IMR-90 (cell line): ENCODE measurements around the gene FARS2. TPM values are rescaled to one million over a fixed set of nuclear protein-coding genes. Genes with fewer than 3 reads are reported as not detected.

Experiments
- ATAC-seq: fragments of 200-7000 bp; cut with Tn5 transposase; 2 replicates; pipeline ENCODE4 v1.9.1; 2020; ENCODE audit warnings: low read depth, mild to moderate bottlenecking, moderate library complexity
- BruUV-seq: library from RNA; stranded (reverse); fragments of 400-500 nt; replicated peaks from 2 replicates; lab custom pipeline; 2021; lab: Mats Ljungman, UMichigan
- CTCF ChIA-PET: fragments of 300-600 bp; formaldehyde crosslinking; extraction: SDS; loops from one replicate; lab custom pipeline; 2021; ENCODE audit warnings: antibody characterized with exemption; lab: Yijun Ruan, JAX
- POLR2A ChIA-PET: fragments of 300-600 bp; sonication (Branson Sonifier 250); formaldehyde crosslinking; loops from one replicate; lab custom pipeline; 2022; ENCODE audit warnings: antibody characterized with exemption; ENCODE audit not compliant: unreplicated experiment; lab: Charles Lee
- DNase-seq: peaks from one replicate; pipeline ENCODE4 v3.0.0; 2013
- H2AFZ ChIP-seq: replicated peaks from 2 replicates; pipeline ENCODE3; 2013; ENCODE audit warnings: low read length, mild to moderate bottlenecking; ENCODE audit not compliant: poor library complexity
- H2AK5ac ChIP-seq: 2 replicates; pipeline ENCODE4 v1.6.1; 2013; ENCODE audit warnings: low read depth, low read length, inconsistent platforms
- H2AK9ac ChIP-seq: replicated peaks from 2 replicates; pipeline ENCODE3; 2013; ENCODE audit warnings: mild to moderate bottlenecking, low read depth, low read length, moderate library complexity; ENCODE audit not compliant: poor library complexity
- H2BK120ac ChIP-seq: 2 replicates; pipeline ENCODE4 v1.6.1; 2013; ENCODE audit warnings: low read depth, low read length, inconsistent platforms
- H2BK15ac ChIP-seq: 3 replicates; pipeline ENCODE4 v1.6.1; 2013; ENCODE audit warnings: low read depth, low read length, inconsistent platforms
- H2BK20ac ChIP-seq: 2 replicates; pipeline ENCODE4 v1.6.1; 2013; ENCODE audit warnings: low read depth, mild to moderate bottlenecking, inconsistent platforms, low read length, moderate library complexity
- H2BK5ac ChIP-seq: 2 replicates; pipeline ENCODE4 v1.6.1; 2013; ENCODE audit warnings: mild to moderate bottlenecking, low read depth, low read length, inconsistent platforms; ENCODE audit not compliant: poor library complexity, severe bottlenecking
- H3K14ac ChIP-seq: replicated peaks from 2 replicates; pipeline ENCODE4 v1.6.1; 2013; ENCODE audit warnings: low read depth, low read length, inconsistent platforms
- H3K18ac ChIP-seq: 2 replicates; pipeline ENCODE4 v1.6.1; 2013; ENCODE audit warnings: low read depth, low read length, control low read depth
- H3K23ac ChIP-seq: 2 replicates; pipeline ENCODE4 v1.6.1; 2013; ENCODE audit warnings: low read depth, low read length, inconsistent platforms
- H3K27ac ChIP-seq: 2 replicates; pipeline ENCODE4 v1.5.1; 2013; ENCODE audit warnings: mild to moderate bottlenecking, control low read depth, low read length; ENCODE audit not compliant: insufficient read depth
- H3K27me3 ChIP-seq: 2 replicates; pipeline ENCODE4 v1.6.1; 2013; ENCODE audit warnings: low read length; ENCODE audit not compliant: control insufficient read depth, insufficient read depth
- H3K36me3 ChIP-seq: 2 replicates; pipeline ENCODE4 v1.6.1; 2013; ENCODE audit warnings: low read length, mixed read lengths; ENCODE audit not compliant: control insufficient read depth, insufficient read depth
- H3K4ac ChIP-seq: 2 replicates; pipeline ENCODE4 v1.6.1; 2013; ENCODE audit warnings: low read depth, low read length, inconsistent platforms
- H3K4me1 ChIP-seq: 2 replicates; pipeline ENCODE4 v1.6.1; 2013; ENCODE audit warnings: low read length, mixed read lengths; ENCODE audit not compliant: control insufficient read depth, insufficient read depth
- H3K4me2 ChIP-seq: 2 replicates; pipeline ENCODE4 v1.6.1; 2013; ENCODE audit warnings: low read depth, mild to moderate bottlenecking, control low read depth, low read length, moderate library complexity
- H3K4me3 ChIP-seq: 2 replicates; pipeline ENCODE4 v1.5.1; 2013; ENCODE audit warnings: low read depth, mild to moderate bottlenecking, control low read depth, low read length, moderate library complexity; ENCODE audit not compliant: insufficient read depth
- H3K56ac ChIP-seq: 2 replicates; pipeline ENCODE4 v1.6.1; 2013; ENCODE audit warnings: low read length, inconsistent platforms; ENCODE audit not compliant: insufficient read depth; ENCODE audit errors: extremely low read depth
- H3K79me1 ChIP-seq, 2 experiments: 2 replicates each; pipeline ENCODE4 v1.6.1; 2013; ENCODE audit warnings: low read length in 2 of 2, inconsistent platforms in 1 of 2, low read depth in 1 of 2
- H3K9ac ChIP-seq: 2 replicates; pipeline ENCODE4 v1.6.1; 2013; ENCODE audit warnings: low read depth, low read length, control low read depth
- H3K9me1 ChIP-seq: 2 replicates; pipeline ENCODE4 v1.6.1; 2013; ENCODE audit warnings: low read length, inconsistent platforms; ENCODE audit not compliant: insufficient read depth
- H3K9me3 ChIP-seq: 2 replicates; pipeline ENCODE4 v1.6.1; 2013; ENCODE audit warnings: low read length; ENCODE audit not compliant: control insufficient read depth, insufficient read depth
- H4K20me1 ChIP-seq: 2 replicates; pipeline ENCODE4 v1.6.1; 2013; ENCODE audit warnings: low read length, inconsistent platforms; ENCODE audit not compliant: insufficient read depth
- H4K5ac ChIP-seq: 2 replicates; pipeline ENCODE4 v1.6.1; 2013; ENCODE audit warnings: mild to moderate bottlenecking, low read depth, low read length, control low read depth
- H4K8ac ChIP-seq, 2 experiments: 2 replicates each; pipeline ENCODE4 v1.6.1; 2013; ENCODE audit warnings: low read depth in 2 of 2, low read length in 2 of 2, control low read depth in 1 of 2, inconsistent platforms in 1 of 2
- H4K91ac ChIP-seq: 2 replicates; pipeline ENCODE4 v1.6.1; 2013; ENCODE audit warnings: low read depth, low read length, inconsistent platforms; ENCODE audit not compliant: insufficient read depth
- BHLHE40 ChIP-seq: fragments of 150-350 bp; IDR thresholded peaks from 2 replicates; pipeline ENCODE4 v1.6.1; 2016; ENCODE audit warnings: mild to moderate bottlenecking, low read depth, low read length
- FOS ChIP-seq: fragments of 150-350 bp; IDR thresholded peaks from 2 replicates; pipeline ENCODE4 v1.6.1; 2016; ENCODE audit warnings: low read depth, low read length
- MXI1 ChIP-seq: IDR thresholded peaks from 2 replicates; pipeline ENCODE4 v1.6.1; 2012; ENCODE audit warnings: low read depth, mild to moderate bottlenecking, low read length, moderate library complexity, borderline replicate concordance
- POLR2A ChIP-seq: IDR thresholded peaks from 2 replicates; pipeline ENCODE4 v1.6.1; 2012; ENCODE audit warnings: mild to moderate bottlenecking, low read depth, low read length
- RAD21 ChIP-seq: IDR thresholded peaks from 2 replicates; pipeline ENCODE4 v1.6.1; 2012; ENCODE audit warnings: low read length, improper control_type of control experiment
- RCOR1 ChIP-seq: IDR thresholded peaks from 2 replicates; pipeline ENCODE4 v1.6.1; 2012; ENCODE audit warnings: mild to moderate bottlenecking, low read length, improper control_type of control experiment; ENCODE audit not compliant: insufficient replicate concordance
- RFX5 ChIP-seq: IDR thresholded peaks from 2 replicates; pipeline ENCODE4 v1.8.0; 2012; ENCODE audit warnings: low read depth, mild to moderate bottlenecking, low read length, moderate library complexity
- SMC3 ChIP-seq: fragments of 150-350 bp; IDR thresholded peaks from 2 replicates; pipeline ENCODE4 v1.6.1; 2016; ENCODE audit warnings: low read depth, mild to moderate bottlenecking, antibody characterized with exemption, low read length, moderate library complexity
- WGBS, 2 experiments: methylation state at CpG; one replicate each; pipeline versions ENCODE4 v1.1.5 to v1.1.7; 2013; ENCODE audit warnings: missing lambda C conversion rate in 2 of 2; ENCODE audit not compliant: insufficient read length in 1 of 2; ENCODE audit errors: extremely low coverage in 2 of 2; 5-methylcytosine and 5-hydroxymethylcytosine counted together
- dilution Hi-C: fragments of 300-500 bp; cut with HindIII; formaldehyde crosslinking; loops from one replicate; pipeline ENCODE4 v1.14.3; 2018; ENCODE audit warnings: low sequenced_read_pairs; ENCODE audit not compliant: unreplicated experiment
- in situ Hi-C: fragments of 300-500 bp; cut with MboI; formaldehyde crosslinking; loops from 3 replicates; pipeline ENCODE4 v1.14.3; 2019; ENCODE audit warnings: low sequenced_read_pairs, inconsistent platforms, mixed read lengths
- intact Hi-C: fragments of 100-400 bp; cut with micrococcal nuclease; formaldehyde crosslinking; loops from 2 replicates; pipeline ENCODE4 v1.10.0; 2022
- polyA plus RNA-seq, 3 experiments: library from polyadenylated mRNA; depleted of rRNA; stranded (reverse); fragments of >200 nt; gene quantifications; 2 replicates each; pipeline ENCODE4 v1.2.3, GENCODE V29; 2012; ENCODE audit warnings: low replicate concordance in 1 of 3
- total RNA-seq: library from RNA; depleted of rRNA; stranded (reverse); fragments of >200 nt; gene quantifications from 2 replicates; pipeline ENCODE4 v1.2.3, GENCODE V29; 2012

Gene FARS2
- total and polyA plus RNA-seq, 2 of the 4 experiments (the other 2 are of a cell fraction) = 12.1 to 28.9 TPM

DNA sequence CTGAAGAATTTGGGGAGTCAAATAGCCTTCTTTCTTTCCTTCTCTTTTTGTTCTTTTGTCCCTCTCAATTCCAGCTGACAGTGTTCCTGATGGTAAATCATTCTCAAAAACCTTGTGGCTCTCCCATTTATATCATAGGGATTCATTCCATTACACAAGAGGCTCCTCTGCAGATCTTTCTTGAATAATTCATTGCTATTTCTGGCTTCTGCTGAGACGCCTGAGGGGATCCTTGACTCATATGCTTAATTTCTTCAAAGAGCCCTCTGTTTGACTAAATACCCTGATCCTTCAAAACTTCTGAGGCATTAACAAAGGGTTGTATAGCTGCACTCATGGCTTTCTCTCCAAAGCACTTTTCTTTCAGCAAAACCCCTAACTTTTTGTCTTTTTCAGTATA lies 289.3 kb downstream of the FARS2 start:
- Histone ChIP-seq H4K8ac (no peak overlapping the region), H3K4ac (no peak overlapping the region), H2AFZ (no peak overlapping the region), H2AK9ac (no peak overlapping the region), H3K36me3 (no peaks in the 10 kb centered on the region), H3K4me2 (no peak overlapping the region), H3K27me3 (no peaks in the 10 kb centered on the region), H3K79me1 (0 out of 4 replicates have a peak, but pooled peaks cover 0 to 5% of the 10 kb centered on the region in 2 experiments), H2BK120ac (no peak overlapping the region), H3K14ac (no peak overlapping the region), H3K27ac (no peak overlapping the region), H4K20me1 (no peaks in the 10 kb centered on the region), H3K9me1 (no peaks in the 10 kb centered on the region), H3K4me3 (no peak overlapping the region), H4K91ac (no peak overlapping the region), H2BK20ac (no peak overlapping the region), H3K23ac (no peak overlapping the region), H3K9me3 (peaks cover 3% of the 10 kb centered on the region; the same call in 1 of the 2 replicates), H2AK5ac (no peak overlapping the region), H3K4me1 (no peaks in the 10 kb centered on the region), H2BK15ac (no peak overlapping the region), H3K18ac (no peak overlapping the region), H3K9ac (no peak overlapping the region), H3K56ac (no peak overlapping the region), H2BK5ac (no peak overlapping the region), H4K5ac (no peak overlapping the region)
- POLR2A ChIA-PET = no interaction called here
- whole genome bisulfite sequencing, 2 experiments = no CpG with 5 or more reads among the region's 1 CpG
- CTCF ChIA-PET = no interaction called here
- ATAC-seq (no peak), DNase-seq (no peak)
- in situ Hi-C loops = no loop called here
- dilution Hi-C loops = no loop called here
- no peak for TF ChIP-seq POLR2A
- TF ChIP-seq BHLHE40 = no peak
- TF ChIP-seq FOS = no peak
- TF ChIP-seq RAD21 = no peak
- TF ChIP-seq RCOR1 = no peak
- TF ChIP-seq RFX5 = no peak
- TF ChIP-seq MXI1 = no peak
- no peak for TF ChIP-seq SMC3
- no TSS peak for BruUV-seq
- intact Hi-C loops = no loop called here
